Measurements from ENCODE around the gene TRPM3.
A peak's percentile ranks its signal among the peaks of the same experiment; 100 is the strongest.

TRPM3 gene

DNA sequence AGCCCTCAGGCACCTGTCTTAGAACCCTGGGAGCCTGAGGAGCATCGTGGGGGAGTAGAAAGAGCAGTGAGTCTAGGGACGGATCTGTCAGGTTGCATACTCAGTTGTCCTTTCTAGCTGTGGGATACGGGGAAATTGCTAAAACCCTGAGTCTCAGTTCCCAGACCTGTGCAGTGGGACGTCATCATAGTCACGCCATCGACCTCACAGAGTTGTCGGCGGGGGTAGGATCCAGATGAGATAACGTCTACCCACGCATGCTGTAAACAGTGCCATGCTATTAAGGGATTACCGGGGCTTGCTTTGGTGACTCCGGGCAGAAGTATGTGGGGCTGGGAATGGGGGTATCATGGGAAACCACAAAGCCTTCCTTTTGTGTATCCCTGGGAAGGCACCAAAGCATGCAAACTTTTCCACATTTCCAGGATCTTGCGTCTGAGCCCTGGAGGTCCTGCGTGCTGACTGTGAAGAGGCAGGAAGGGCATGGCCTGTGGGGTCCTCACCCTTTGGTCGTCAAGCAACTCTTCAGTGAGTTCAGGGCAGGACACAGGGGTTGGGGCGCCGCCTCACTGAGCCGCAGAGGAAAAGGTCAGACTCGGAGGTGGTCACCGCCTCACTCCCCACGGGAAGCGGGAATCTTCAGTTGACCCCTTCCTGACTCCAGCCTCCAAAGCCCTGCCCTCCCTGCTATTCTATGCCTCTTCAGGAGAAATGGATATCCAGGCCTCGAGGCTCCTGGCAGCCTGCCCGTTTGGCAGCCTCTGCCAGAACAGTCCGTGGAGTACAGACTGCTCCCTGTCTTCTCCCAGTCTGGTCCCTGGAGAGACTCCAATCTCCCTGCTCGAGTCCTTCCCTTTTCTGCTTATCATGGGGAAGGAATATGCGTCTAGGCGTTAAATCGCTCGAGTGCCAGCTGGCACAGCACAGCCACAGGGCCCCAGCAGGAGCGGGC lies 520.1 kb downstream of the TRPM3 start:
- peak; percentile 98 for DNase-seq

DNA sequence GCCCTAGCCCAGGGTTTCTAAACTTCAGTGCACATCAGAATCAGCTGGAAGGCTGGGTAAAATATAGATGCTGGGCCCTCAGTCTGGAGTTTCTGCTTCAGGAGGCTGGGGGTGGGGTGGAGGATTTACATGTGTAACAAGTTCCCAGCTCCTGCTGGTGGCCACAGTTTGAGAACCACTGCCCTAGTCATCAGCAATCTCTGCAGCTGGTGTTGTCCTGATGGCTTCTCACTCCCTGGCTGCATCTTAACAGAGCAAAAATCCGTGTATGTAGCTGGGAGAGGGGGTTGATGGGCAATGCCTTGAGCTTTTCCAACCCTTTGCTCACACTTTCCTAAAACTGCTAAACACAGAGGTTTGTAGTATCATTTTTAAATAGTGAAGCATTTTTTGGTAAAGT lies 520.9 kb downstream of the TRPM3 start:
- DNase-seq, result peak; percentile 73

DNA sequence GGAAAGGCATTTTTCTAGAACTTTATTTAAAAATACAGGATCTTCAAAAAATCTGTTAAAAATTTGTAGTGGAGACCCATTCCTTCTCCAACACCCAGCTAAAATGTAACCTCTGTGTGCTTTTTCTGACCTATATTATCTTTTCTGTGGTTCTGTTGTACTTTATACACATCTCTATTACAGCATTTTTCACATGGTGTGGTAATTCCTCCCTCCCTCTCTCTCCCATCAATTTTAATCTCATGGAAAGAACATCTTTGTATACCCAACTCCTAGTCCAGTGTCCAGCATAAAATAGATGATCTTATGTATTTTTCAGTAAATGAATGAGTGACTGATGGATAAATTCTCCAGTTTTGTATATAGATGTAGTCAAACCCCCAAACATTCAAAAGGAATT lies 523.5 kb downstream of the TRPM3 start:
- no peak for DNase-seq

- DNase-seq, result no peak
Observed at GRCh38 chr9:70595211-70595610, 526.2 kb downstream of the TRPM3 start.

DNA sequence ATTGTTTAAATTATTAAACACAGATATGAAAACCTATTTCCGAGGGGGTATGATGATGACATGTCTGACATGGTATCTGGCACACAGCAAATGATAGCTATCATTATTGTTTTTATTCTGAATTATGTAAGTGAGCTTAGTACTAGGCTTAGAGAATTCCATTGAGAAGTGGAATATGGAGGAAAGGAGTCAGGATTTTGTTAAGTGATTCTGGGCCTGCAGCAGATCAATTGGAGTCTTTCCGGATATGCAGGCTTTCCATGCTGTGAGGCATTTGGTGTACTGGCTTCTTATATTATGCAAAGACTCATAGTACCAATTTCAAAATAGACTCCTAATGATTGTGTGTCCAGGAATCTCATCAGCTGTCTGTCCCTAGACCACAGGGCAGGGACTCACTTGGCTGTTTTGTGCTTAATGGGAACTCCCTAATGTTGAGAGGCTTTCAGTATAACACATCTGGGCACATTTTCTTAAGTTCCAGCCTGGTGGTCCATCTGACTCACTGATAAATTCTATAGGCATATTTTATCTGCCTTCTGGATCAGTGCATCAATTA lies 527.0 kb downstream of the TRPM3 start:
- DNase-seq, result peak; percentile 16

GRCh38 chr9:70593241-70593640 lies 528.2 kb downstream of the TRPM3 start:
- DNase-seq, result no peak

- DNase-seq, result peak; percentile 75
Observed at GRCh38 chr9:70590315-70590677, 531.1 kb downstream of the TRPM3 start.

DNA sequence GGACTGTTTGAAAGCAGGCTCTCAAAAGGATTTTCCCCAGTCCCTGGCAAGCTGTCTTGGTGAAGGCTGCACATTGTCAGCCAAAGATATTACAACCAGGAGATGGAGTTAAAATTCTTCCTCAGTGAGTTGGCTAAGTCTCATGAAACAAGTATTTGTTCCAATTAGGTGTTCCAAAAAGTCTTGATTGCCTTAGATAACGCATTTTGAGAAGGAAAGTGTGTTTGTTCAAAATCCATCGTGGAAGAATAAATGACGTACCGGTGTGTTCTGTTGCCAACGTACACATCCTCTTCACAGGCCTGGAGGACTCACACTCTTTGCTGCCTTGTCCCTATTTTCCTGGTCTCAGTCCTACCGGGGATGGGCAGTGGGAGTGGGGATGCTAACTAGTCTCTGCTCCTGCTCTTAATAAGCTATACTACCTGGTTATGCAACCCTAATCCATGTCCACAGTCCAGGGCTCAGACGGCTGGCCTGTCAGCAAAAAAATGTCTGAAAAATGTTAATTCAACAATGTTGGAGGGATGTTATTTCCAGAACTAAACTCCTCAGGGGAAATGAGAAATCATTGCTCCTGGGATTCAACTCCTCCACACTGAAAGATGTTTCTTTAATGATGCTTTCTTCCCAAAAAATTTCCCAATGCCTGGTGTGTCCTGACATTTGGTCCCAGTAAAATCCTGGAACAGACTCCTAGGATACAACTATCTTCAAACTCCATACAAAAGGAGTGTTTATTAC lies 531.7 kb downstream of the TRPM3 start:
- DNase-seq, result peak; percentile 91

DNA sequence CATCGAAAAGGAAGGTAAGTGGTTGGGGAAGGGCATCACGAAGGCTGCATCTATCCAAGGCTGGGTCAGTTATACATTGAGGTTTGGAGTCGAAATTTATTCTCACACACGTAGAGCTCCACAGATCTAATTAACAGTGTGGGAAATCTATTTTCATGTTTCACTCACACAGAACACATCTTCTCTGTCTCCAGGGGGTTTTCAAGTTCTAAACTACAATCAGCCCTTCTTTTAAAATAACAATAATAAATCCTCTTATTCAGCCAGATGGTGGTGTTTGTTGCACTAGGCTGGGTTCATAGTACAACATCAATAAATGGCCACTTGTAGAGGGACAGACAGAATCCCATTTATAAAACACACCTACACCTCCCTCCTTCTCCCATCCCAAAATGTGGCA lies 532.4 kb downstream of the TRPM3 start:
- no peak for DNase-seq

GRCh38 chr9:70588381-70588780 lies 533.0 kb downstream of the TRPM3 start:
- no peak for DNase-seq

GRCh38 chr9:70587201-70587600 lies 534.2 kb downstream of the TRPM3 start:
- DNase-seq, result peak; percentile 77

DNA sequence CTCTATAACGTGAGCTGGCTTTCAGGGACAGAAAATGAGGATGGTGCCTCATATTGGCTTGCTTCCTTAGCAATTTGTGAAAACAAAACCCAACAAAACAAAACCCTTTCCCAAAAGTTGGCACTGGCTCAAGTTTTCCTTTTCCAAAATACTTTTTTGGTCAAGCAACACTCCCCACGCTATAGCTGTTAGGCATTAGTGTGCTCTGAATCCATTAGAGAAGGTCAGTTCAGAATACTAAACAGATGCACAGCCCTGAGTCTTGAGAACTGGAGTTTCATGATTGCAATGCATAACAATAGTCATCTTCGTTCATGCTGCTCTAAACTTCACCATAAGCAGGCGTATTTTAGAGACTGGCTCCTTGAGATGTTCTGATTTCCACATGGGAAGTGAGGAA lies 534.9 kb downstream of the TRPM3 start:
- DNase-seq, result no peak

DNA sequence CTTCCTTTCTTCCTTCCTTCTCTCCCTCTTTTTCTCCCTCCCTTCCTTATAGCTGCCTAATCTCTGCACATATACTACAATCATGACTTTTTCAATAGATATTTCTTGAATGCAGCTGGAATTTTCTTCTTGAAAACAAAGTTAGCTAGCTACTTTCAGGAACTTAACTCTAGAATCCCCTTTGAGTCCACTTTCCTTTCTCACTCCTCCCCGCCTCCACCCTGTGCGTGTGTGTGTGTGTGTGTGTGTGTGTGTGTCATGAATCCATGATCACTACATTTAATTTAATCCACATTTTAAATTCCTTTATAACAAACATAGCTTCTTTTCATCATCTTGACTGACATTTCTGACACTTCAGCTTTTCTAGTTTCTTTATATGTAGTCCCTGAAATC lies 539.5 kb downstream of the TRPM3 start:
- peak; percentile 41 for DNase-seq

DNA sequence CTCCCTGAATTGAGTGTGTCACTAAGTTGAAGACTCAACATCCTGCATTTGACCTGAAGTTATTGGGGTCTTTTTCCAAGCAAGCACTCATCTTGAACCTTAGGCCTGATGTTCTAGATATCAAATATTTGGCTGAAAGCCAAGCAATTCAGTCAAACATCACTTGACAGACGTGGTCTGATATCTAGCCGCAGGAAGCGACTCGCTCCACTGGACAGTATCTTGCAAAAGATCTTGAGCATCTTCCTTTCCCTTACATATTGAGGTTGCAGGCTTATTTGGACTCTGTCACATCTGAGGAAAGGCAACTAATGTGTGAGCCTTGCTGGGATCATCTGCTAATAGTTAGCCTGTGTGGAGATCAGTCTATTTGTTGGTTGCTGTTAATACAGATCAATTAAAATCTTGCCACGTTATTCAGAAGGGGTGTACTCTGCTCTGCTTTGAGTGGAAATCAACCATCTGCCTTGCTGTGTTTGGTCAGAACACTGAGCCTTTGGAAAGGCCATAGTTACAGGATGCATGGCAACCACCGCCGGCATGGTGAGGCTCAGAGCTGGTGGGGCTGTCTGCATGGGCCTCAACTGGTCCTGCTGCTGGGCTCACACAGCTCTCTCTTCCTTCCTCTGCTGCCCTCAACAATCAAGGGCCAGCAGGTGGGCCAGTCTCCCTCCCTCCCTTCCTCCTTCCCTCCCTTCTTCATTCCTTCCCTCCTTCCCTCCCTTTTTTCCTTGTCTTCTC lies 540.0 kb downstream of the TRPM3 start:
- DNase-seq, result no peak

DNA sequence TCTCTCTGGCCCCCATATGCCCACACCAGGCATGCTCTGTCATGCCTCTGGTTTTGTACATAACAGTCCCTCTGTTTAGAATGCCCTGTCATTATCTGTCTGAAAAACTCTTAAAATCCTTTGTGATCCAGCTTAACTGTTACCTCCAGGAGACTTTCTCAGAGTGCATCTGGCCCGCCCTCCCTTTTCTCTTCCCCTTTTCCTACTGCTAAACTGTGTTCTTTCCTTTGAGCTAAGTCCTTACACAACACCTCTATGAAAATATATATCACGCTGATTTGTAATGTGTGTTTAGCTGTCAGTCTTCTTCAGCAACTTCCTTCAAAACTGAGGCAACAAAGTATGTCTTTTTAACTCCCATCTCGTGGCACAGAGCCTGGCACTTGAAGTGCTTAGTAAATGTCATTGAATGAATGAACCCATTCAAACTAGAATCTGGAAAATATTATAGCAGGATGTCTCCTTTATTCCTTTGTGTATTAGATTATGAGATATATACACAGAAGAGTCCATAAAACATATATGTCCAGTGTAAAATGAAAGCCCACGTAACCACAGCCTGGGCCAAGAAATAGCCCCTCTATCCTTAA lies 540.7 kb downstream of the TRPM3 start:
- no peak for DNase-seq

DNA sequence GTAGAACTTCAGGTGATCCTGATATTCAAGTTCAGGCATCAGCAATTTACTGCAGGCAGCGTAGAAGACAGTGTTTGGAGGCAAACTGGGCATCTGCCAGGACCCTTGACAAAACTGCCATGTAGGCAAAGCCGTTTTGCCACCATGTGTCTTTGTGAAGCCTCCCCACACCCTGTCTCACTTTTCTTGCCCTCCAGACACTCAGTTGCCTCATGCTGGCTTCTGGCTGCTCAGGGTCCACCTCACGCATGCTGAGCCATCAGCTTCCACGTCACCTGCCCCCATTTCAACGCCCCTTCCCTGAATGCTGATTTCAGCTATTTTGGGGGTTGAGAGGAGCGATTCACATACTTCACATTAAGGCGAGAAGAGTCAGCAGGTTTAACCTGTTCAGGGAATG lies 541.7 kb downstream of the TRPM3 start:
- DNase-seq, result no peak

DNA sequence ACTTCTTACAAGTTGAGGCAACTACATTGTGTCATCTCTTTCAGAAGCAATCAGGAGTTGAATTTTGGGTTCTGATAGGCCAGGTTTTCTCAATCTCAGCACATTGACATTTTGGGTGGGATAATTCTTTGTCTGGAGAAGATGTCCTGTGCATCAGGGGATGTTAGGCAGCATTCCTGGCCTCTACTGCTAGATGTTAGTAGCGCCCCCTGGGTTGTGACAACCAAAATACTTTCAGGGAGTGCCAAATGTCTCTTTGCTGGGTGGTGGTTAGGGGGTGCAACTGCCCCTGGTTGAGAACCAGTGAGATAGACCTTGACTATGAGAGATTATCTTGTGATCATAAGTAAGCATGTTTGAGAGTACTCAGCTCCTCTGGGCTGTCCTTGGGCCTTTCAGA lies 542.7 kb downstream of the TRPM3 start:
- DNase-seq, result no peak

DNA sequence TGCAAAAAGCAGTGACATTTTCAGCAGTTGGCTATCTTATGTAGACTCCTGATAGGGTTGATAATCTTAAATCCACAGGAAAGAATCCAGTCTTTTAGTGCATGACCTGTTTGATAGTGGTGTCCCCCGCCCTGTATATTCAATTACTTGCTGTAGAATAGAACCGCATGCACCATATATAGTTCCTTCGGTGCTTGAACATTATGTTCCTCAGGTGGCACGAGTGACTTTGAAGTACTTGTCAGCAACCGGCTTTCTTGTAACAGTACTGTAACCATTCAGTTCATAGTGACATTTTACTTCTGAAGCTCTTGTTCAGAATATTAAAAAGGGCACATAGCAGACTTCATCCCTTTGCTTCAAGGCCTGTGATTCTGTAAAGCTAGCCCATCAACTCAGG lies 543.8 kb downstream of the TRPM3 start:
- no peak for DNase-seq

- no peak for DNase-seq
Observed at GRCh38 chr9:70576116-70576515, 545.3 kb downstream of the TRPM3 start.

DNA sequence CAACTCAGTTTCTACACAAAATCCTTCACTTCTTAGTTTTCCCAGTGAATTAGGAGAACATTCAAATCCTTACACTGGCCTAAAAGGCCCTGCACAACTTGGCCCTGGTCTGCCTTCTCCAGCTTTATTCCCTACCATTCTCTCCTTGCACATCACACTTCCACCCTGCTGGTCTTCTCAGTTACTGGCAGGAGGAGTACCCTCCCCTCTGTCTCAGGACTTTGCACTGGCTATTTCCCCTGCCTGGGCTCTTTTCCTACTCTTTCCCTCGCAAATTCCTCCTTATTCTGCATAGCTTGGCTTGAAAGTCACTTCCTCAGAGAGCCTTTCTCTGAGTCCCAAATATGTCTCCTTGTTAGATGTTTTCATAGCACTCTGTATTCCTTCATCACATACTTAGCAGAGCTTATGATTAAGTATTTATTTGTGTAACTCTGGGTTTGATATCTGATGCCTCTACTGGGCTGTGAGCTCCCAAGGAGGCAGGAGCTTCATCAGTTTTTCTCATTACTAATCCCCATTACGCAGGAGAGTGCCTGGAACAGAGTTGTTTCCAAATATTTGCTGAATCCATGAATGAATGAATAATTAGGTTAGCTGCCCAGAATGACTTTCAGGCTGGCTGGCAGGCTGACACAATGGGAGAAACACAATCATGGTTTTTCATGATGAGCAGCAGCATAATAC lies 547.1 kb downstream of the TRPM3 start:
- DNase-seq, result peak; percentile 77

DNA sequence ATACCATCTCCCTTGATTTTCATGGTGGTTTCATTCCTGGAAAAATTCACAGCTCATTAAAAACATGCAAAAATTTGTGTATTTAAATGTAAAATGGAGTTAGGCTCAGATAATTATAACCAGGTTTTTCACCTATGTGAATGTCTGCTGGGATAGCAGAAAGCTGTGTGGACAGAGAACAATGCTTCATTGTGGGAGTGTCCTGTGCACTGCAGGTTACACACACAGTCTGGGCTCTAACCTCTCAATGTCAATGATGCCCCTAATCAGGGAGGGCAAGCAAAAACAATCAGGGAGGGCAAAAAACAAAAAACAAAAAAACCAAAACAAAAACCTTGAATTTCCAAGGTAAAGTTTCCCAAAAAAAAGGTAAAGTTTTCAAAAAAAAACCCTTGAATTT lies 548.1 kb downstream of the TRPM3 start:
- DNase-seq, result no peak

DNA sequence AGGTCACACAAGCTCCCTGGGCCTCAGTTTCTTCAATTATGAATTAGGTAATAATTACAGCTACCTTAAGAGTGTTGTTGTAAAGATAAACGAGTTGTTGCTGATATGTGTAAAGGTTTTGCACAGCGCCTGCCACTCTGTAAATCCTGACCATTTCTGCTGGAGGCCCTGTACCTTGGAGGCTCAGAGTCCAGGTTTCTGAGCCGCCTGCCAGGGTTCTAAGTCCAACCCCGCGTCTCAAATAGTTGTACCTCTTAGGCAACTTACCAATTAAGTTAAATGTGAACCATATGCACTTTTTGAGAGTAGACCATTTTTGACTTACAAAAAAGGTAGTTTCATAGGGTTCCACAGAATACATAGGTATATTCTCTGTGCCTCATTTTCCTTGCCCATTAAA lies 550.2 kb downstream of the TRPM3 start:
- no peak for DNase-seq
